GM12875 (cell line): ENCODE results near the gene WIPF3.

Experiments used
- H3K4me3 ChIP-seq: one replicate; pipeline ENCODE4 v1.5.1; 2011; ENCODE audit warnings: low read depth, low read length, control low read depth
- TF ChIP-seq, protein P1 (sequence below): IDR thresholded peaks from 2 replicates; pipeline ENCODE4 v1.5.1; 2011; ENCODE audit warnings: low read depth, mild to moderate bottlenecking, control low read depth, inconsistent platforms, low read length, moderate library complexity, borderline replicate concordance; ENCODE audit not compliant: insufficient read depth

The WIPF3 gene, protein sequence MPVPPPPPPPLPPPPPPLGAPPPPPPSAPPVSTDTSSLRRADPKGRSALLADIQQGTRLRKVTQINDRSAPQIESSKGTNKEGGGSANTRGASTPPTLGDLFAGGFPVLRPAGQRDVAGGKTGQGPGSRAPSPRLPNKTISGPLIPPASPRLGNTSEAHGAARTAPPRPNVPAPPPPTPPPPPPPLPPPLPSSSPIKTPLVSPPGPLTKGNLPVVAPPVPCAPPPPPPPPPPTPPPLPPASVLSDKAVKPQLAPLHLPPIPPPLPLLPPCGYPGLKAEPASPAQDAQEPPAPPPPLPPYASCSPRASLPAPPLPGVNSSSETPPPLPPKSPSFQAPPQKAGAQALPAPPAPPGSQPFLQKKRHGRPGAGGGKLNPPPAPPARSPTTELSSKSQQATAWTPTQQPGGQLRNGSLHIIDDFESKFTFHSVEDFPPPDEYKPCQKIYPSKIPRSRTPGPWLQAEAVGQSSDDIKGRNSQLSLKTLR

DNA sequence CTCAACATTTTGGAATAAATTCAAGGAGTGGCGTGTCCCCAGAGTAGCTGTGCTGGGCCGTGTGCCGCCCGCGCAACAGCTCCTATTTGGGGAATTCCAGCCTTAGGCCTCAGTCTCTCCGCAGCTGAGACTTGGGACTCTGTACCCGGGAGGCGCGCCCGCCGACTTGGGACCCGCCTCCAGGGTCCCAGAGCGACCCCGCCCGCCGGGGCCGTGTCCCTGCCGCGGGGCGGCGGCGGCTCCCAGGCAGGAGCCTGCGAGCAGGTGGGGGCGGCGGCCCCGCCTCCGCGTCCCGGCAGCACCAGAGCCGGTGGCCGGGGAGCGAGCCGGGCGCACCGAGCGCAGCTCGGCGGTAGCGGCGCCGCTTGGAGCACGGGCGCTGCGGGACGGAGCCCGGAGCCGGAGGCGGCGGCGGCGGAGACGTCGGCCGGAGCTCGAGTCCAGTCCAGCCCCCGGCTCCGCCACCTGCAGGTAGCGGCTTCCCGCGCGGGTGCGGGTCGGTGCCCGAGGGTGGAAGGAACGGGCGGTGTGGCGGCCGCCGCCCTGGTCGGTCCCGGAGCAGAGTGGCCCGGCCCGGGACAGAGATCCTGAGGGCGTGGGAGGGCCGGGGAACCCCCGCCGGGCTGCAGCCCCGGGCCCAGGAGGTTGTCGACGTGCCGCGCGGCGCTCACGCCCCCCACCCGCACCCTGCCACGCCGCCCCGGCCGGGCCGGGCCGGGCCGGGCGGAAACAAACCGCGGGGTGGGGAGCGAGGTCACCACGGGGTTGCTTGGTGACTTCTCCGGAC is at the start of gene WIPF3:
Gene WIPF3, plus strand, starts transcription at position 301 of the 787 bp plus-strand sequence. CDS start 28,217 bp downstream, outside the sequence.
- TF ChIP-seq, protein P1, sequence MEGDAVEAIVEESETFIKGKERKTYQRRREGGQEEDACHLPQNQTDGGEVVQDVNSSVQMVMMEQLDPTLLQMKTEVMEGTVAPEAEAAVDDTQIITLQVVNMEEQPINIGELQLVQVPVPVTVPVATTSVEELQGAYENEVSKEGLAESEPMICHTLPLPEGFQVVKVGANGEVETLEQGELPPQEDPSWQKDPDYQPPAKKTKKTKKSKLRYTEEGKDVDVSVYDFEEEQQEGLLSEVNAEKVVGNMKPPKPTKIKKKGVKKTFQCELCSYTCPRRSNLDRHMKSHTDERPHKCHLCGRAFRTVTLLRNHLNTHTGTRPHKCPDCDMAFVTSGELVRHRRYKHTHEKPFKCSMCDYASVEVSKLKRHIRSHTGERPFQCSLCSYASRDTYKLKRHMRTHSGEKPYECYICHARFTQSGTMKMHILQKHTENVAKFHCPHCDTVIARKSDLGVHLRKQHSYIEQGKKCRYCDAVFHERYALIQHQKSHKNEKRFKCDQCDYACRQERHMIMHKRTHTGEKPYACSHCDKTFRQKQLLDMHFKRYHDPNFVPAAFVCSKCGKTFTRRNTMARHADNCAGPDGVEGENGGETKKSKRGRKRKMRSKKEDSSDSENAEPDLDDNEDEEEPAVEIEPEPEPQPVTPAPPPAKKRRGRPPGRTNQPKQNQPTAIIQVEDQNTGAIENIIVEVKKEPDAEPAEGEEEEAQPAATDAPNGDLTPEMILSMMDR, result no peak
- no peak within 1 kb of the TSS for H3K4me3 ChIP-seq

DNA sequence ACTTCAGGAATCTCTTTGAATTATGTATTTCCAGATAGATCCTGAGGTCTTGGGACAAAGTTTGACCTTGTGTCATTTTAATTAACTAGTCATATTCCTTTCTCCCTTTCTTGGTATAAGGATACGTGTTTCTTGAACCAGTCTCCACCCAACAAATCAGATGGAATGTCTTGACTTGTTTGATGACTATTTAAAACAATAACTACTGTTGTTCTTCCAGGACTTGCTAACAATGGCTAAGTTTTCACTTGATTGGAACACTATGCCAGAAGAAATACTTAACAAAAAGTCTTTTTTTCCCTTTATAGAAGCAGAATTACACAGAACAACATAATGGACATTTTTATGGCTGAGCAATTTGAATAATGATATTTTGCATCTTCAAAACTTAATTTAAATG is 43.0 kb upstream of the WIPF3 start:
- H3K4me3 ChIP-seq, result no peak overlapping the region
- TF ChIP-seq, protein P1, result no peak

DNA sequence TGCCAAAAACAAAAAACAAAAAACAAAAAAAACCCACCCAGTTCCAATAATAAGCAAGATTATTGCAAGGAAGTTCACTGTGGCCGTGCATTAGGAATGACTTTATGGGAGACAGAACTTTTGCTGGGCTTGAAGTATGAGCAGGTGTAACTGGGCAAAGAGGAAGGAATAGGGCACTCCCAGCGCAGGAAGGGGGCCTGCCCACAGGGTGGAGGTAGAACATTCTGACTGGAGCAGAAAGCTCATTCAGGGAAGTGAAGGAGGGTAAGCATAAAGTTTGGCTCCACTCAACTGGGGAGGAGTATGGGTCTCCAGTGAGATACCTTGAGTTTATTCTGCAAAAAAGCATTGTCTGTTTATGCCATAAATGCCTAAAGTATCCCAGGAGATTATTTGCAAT is 42.1 kb upstream of the WIPF3 start:
- no peak overlapping the region for H3K4me3 ChIP-seq
- TF ChIP-seq, protein P1, result no peak

DNA sequence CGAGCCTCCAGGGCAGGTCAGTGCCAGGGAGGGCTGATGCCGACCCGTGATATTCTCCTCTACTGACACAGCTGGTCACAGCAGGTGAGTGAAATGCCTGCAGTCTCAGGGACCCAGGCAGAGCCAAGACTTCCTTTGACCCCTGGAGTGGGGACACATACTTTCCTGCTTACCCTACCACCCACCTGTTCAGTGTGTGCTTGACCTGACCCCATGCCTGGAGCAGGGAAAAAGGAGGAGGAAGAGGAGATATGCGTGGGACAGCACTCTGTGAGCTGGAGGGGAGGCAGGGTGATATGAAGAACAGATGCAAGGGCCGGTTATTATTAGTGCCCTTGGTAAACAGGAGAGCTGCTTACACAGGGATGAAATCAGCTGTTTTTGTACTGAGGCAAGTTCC is 40.8 kb upstream of the WIPF3 start:
- TF ChIP-seq, protein P1, result no peak
- no peak overlapping the region for H3K4me3 ChIP-seq

DNA sequence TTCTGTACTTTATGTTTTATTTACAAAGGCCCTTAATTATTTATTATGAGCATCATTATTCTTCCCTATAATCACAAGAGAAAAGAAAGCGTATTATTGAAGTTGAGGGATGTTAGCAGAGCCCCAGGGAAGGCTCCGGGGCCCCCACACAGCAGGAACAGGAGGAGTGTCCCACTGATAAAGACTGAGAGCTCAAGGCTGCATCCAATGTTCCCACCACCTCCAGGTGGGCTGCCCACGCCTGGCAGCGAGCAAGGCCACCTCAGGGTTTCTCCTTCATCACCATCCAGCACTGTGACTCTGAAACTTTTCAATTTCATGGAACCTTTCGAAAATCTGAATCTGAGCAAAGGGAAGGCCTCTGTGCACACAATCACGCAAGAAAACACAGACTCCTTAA is 35.9 kb upstream of the WIPF3 start:
- H3K4me3 ChIP-seq, result no peak overlapping the region
- TF ChIP-seq, protein P1, result no peak

DNA sequence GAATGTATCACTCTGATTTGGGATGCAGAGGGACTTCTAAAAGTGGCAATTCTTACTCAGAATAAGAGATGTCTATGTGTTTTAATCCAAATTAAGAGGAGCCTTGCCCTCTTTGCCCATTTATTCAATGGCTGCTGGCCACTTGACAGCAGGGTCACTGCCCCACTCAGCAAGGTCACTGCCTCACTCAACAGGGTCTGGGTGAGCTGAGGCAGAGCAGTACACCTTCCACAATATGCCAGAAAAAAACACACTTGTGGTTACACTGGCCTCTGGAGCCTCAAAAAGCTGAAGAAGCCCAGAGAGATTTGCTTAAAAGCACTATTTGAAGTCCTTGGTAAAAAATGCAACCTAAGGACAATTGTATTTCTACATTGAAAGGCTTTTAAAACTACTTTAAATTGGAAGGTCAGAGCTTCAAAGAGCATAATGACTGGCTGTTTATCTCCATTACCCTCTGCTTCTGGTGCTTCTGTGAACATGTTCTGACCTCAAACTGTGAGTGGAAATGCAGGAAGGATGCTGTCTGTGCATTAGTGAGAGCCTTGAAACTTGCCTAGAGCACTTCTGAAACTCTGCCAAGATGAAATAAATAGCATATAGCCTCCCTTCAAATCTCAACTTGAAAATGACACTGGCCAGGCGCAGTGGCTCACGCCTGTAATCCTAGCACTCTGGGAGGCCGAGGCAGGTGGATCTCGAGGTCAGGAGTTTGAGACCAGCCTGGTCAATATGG is 35.1 kb upstream of the WIPF3 start:
- TF ChIP-seq, protein P1, result no peak
- no peak overlapping the region for H3K4me3 ChIP-seq
